DMS 273 (cell line): ENCODE results near the gene SKAP1.
A peak's percentile ranks its signal among the peaks of the same experiment; 100 is the strongest.
"Not testable (repeated sequence)": the region's sequence is repeated elsewhere in the genome, so short reads cannot be mapped to it uniquely, and the experiment has no call there.

Source experiments
- DNase-seq: peaks from one replicate; lab custom pipeline; 2025; ENCODE audit not compliant: unreplicated experiment; lab: John Stamatoyannopoulos, UW

Gene SKAP1

DNA sequence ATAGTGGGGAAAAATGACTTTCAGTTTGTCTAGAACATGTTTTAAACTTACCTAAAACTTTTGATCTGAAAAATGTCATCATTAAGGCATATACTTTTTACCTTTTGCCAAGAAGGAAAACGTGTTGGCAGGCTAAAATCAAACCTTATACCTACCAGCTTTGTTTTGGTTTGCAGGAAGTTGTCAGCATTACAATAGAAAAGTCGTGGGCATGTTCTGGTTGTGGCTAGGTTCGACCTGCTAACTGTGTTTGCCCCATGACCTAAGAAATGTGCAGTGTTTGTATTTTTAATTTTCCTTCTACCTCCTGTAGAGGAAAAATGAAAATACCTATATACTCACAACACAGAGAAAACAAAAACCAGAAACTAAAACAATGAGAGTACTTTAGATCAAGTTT lies 13.0 kb downstream of the SKAP1 start:
- DNase-seq = no peak

DNA sequence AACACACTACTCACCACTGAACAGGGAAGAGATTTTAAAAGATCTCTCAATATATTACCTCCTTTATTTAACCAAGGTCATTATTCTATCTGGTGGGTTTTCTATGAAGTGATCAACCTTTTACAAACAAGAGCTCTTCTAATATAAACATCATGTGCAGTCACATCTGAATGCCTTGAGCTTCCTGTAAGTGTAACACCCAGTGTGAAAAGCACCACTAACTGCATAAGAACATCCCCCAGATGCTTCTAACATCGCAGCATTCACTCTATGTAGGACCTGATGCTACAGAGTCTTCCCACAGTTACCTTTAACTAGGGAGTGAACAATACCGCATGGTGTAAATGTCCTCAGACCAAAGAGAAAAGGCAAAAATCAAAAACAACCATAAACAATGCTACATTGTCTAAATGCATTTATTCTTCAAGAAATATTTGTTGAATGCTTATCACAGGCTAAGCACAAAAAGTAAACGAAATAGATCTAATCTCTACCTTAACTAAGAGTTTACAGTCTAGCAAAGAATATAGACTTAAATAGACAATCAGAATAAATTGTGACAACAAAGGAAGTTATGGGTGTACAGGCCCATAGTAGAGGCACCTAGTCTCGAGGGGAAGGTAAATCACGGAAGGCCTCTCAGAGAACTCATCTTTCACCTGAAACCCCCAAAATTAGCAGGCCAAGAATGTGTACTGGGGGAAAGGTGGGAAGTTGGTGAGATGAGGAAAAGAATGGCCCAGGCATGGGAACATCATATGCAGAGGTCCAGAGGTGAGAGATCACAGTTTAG lies 16.2 kb downstream of the SKAP1 start:
- DNase-seq = no peak

DNA sequence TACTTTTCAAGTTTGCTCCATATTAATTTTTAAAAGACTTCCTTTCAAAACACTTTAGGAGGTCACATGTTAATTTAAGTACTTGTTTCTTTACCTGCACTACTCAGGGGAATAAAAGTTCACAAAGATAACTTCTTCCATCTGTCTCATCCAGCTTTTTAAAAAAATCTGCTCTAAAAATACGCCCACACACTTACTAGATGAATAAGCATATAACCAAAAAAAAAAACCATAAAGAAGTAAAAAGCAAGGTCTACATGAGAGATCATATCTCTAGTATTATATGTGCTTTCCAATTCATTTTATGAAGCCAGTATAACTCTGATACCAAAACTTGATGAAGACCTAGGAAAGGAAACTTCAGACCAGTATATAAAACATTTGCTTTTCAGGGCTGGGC lies 17.2 kb downstream of the SKAP1 start:
- DNase-seq = no peak

DNA sequence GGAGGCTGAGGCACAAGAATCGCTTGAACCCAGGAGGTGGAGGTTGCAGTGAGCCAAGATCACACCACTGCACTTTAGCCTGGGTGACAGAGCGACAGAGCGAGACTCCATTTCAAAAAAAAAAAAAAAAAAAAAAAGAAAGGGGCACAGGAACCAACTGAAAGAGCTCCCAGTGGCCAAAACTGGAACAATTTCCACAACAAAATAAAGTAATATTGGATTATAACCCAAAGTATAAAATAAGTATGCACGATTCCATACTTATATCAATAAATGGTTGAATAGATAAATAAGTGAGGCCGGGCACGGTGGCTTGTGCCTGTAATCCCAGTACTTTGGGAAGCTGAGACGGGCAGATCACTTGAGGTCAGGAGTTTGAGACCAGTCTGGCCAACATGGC lies 19.2 kb downstream of the SKAP1 start:
- DNase-seq = not testable (repeated sequence)

DNA sequence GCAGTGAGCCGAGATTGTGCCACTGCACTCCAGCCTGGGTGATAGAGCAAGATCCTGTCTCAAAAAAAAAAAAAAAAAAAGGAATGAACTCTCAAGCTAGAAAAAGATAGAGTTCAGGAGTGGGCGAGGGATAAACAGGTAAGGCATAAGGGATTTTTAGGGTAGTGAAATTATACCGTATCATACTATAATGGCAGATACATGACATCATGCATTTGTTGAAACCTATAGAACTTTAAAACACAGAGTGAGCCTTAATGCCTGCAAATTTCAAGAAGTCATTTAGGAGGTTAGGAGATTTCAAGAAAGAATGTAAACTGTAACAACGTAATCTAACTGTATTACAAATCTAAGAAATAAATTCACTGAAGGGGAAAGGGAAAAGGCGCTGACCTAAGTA lies 20.4 kb downstream of the SKAP1 start:
- no peak for DNase-seq

DNA sequence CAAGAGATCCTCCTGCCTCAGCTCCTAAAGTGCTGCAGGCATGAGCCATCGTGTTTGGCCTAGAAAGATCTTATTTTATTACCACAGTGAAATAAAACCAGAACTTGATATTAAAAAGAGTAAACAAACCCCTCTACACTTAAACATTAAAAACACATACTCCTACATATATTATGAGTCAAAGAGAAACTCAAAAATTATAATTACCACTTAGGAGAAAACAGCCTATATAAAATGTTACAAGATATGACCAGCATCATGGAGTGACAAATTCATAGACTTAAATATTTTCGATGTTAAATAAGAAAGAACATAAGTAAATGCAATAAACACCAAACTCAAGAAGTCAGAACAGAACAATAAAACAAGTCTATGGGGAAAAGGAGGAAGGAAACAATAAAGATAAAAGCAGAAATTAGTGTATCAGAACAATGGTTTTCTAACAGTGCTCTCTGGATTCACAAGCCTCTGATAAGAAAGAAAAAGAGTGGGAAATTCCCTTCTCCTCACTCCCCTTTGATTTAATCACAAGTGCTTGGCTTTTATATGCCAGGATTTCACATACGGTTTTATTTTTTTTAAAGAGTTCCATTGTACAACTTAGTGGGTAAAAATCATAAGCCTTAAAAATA lies 23.0 kb downstream of the SKAP1 start:
- no peak for DNase-seq

DNA sequence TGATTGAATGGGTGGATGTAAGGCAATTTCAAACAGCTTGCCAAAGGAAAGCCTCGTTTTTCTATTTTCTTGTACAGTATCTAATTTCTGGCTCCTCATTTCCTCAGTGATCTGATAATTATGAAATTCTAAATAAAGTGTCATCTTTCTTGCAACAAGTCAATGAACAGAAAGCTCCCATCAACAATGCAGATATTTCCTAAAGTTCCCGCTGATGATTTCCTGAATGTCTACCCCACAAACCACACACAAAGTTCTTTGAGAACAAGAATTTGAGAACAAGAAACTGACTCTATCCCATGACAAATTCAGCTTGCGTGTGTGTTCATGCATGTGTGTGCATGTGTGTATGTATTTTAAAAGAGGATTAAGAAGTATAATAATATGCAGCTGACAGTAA lies 35.2 kb downstream of the SKAP1 start:
- no peak for DNase-seq

DNA sequence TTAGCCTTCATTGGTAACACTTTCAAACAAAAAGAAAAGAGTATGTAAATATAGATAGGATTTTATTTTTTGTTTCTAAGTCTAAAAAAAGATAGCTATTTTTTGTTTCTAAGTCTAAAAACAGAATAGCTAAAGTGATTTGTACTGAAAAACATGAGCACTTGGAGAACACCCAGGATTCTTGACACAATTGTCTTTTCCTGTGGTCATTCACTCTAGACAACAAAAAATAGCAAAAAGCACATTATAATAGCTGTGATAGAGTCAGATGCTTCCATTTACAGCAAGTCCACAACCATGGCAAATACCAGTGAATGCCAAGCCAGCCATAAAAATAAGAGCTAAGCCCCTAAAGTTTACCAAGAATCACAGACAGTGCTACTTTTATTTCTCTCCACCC lies 36.7 kb downstream of the SKAP1 start:
- no peak for DNase-seq

DNA sequence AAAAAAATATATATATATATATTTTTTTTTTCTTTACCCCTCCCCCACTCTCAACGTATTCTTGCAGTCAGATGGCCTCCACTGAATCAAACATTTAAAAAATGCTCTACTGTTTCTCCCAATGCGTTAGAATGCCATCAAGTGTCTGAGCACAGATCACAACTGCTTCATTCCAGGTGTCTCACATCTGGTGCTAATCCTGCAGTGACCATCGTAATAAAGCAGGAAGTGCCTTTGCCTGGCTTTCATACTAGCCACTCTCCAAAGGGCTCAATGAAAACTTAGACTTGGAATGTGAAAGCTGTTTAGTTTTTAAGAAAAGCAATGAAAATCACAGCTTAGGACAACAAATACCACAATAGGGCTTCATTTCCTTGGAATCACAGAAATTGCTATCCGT lies 37.2 kb downstream of the SKAP1 start:
- DNase-seq = no peak

DNA sequence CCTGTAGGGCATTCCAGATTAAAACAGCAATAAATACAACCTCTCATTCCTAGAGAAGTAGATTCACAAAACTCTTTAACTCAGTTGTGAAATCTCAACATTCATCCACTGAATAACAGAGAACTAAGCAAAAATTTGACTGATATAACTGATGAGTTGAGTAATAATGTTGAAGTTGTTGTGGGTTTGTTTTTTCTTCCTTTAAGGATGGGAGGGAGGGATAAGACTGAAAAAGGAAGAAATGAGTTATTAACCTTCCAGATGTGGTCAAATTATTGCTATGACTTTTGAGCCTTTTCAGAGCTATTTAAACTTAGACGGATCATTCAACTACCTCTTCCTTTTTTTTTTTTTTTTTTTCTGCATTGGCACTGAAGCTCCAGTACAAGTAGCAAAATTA lies 38.6 kb downstream of the SKAP1 start:
- no peak for DNase-seq

DNA sequence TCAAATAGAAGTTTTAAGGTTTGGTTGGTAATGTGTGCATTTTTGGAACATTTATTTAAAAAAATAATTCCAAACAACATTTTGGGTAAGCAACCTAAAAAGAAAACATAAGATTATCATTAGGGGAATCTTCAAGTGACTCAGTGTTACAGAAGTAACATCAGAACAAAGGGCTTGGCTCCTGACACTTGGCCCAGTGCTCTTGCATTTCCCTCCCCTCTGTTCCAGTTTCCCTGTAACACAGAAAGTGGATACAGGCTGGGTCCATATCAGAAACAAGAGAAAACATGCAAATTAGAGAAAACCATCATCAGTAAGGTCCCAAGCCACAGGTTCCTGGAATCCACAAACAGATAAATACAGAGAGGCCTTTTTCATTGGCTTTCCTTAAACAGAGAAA lies 40.1 kb downstream of the SKAP1 start:
- no peak for DNase-seq

DNA sequence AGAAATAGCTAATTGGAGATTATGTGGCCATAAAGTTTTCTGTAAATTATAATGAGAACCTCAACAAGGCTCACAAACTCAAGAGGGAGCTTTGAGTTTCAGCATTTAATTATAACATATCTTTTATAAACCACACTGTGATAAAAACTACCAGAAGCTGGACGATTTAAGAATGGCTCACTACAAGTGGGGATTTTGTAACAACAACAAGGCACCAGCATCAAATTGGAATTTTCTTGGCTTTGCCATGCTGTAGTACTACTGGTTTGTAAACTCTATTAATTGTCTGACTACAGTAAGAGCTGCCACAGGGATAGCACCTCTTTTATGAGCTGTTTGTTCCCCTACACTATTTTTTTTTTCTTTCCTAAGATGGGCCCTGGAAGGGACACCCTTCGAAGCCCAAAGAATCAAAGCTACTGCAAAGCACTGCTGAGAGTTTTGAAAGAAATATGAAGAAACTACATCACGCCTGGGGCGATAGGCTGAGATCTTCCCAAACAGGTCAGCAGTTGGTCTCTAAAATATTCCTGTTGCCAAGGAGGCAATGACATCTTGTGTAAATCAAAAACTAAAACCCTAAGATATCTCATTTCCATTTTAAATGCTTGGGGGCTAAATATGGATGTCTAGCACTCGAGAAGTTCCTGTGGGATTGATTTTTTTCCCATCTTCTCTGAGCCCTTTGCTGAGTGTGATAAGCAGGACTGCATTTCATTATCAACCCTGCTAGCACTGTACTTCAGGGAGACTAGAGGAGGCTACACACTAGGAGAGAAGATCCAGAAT lies 40.9 kb downstream of the SKAP1 start:
- no peak for DNase-seq

DNA sequence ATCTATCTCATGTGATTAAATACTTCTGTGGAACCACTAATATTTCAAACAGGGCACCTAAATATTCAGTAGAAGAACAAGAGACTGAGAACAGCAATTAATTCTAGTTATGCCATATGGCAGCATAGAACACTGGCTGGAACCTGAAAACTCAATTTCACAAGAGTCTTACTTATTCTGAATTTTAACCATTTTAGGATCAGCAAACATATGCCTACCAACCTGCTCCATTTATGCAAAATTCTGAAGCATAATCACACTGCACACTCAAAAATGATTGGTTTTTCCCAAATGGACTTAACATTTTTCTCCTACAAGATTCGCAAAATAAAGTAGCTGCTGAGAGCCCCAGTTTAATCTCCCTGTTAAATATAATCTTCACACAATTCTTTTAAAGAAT lies 43.2 kb downstream of the SKAP1 start:
- no peak for DNase-seq

DNA sequence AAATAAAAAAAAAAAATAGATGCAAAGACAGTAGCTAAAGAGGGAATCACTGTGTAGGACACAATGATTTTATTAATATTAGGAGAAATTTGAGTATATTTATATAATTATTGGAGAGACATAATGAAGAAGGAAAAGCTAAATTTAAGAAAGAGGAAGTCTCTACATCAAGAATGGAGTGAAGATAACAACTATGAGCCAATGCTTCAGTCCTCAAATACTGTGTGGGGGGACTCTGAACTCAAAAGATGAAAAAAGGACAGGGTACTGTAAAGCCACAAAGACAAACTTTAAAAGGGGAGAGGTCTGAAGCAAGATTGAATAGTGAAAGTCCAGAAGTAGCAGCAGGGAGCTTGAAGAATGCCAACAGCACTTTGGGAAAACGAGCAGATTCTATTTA lies 44.7 kb downstream of the SKAP1 start:
- DNase-seq = no peak

DNA sequence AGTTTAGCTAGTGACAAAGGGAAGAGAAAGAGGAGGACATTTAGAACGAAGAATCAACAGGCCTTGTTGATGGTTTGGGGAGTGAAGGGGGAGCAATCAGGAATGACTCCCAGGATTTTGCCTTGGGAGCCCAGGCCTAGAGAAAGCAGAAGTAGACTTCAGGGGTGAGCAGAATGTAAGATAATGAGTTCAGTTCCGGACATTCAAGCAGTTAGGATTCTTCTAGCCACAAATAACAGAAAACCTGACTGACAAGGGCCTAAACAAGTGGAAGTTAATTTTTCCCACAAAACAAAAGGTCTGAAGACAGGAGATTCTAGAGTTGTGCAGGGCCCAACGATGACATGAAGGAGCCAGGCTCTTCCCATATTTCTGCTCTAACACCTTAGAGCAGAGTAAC lies 45.9 kb downstream of the SKAP1 start:
- no peak for DNase-seq

DNA sequence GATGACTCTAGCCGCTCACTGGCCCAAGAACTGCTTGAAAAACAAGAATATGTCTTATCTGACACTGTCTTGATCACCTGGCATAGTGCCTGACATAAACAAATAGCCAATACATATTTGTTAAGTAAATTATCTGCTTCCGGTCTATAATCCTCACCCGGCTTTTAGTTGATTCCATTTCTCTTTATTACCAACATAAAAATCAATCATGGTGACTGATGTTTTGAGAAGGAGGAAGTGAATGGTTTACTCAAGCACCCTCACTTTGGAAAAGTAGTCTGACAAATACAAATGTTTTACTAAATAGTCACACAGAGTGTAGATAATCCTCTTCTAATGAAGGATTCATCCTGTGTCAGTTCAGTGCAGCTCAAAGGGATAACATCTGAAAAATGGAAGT lies 47.0 kb downstream of the SKAP1 start:
- no peak for DNase-seq

DNA sequence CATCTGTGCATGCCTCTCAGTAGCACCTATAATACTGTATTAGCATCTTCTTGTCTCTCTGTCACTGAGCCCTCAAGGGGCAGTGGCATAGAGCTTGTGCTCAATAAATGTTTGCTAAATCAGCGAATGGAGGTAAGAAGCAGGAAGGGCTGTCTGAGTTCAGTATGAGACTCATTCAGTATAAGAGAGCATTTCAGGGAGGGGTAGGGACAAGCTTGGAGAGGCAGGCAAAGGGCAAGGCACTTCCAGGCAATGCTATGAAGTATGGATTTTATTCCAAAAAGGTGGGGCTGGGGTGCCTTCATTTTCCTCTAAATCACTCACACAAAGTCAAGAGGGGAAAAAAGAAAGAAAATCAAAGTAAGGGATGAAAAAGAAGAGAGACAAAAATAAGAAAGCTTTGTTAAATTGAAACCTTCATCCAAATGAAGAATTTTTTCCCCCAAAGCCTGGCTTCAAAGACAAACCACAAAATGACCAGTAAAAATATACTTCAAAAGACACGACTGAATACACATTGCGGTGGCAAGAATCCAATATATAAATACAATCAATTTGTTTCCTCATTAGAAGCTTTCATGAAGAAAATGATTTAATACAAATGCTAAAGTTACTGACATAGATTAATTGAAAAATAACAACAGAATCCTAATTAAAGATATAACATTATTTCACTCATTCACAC lies 51.2 kb downstream of the SKAP1 start:
- no peak for DNase-seq

DNA sequence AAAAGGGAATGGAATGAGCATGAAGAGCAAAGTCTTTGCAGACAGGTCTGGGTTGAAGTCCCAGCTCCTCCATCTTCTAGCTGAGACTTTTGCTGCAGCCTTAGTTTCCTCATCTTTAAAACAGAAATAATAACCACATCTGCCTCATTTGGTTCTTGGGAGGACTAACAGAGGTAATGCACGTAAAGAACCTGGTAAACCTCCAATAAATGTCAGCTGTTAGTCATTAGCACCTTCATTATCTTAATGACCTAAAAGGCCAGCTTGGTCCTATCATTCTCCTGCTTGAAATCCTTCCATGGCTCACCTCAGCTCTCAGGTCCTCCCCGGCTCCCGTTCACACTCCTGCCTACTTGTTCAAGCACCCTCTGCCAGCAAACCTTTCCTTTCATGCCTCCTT lies 51.8 kb downstream of the SKAP1 start:
- DNase-seq = no peak

DNA sequence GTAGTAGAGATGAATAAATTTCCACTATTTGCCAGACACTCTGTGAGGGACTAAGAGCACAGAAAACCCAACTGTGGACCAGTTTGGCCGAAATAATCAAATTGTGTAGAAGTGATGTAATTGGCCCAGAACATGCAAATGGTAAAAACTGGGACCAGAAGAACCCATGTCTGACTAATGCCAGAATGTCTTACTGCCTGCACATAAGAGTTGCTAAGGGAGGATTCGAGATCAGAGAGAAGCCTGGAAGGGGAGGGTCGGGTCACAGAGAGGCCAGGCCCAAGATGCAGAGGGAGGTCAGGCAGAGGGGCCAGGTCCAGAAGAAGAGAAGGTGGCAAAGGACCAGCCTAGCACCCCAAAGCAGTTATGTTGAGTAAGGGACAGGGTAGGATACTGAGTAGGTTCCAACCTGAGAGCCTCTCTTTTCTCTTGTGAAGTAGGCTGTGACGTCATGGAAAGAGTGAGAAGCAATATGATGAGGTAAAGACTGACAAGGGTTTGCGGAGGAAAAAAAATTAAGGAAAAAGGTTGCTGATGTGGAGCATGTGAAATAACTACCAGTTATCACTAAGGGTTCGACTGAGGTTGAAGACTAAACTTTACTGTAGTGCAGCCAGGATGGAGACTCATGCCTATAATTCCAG lies 53.2 kb downstream of the SKAP1 start:
- no peak for DNase-seq

DNA sequence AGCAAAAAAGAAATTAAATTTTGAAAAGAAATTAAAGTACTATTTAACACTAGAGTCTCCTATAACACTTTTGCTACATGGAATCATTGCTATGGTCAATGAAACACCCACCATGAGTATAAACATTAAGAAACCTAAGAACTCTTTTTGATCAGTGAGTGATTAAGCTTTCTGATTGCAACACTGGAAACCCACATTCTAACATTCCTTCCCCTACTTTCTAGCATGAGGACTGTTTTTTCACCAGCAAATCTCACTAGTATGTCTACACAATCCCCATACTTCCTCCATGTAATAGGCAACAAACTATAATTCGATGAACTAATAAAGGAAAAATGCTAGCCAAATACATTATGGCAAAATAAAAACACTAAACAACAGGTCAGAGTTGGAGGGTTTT lies 54.7 kb downstream of the SKAP1 start:
- no peak for DNase-seq

DNA sequence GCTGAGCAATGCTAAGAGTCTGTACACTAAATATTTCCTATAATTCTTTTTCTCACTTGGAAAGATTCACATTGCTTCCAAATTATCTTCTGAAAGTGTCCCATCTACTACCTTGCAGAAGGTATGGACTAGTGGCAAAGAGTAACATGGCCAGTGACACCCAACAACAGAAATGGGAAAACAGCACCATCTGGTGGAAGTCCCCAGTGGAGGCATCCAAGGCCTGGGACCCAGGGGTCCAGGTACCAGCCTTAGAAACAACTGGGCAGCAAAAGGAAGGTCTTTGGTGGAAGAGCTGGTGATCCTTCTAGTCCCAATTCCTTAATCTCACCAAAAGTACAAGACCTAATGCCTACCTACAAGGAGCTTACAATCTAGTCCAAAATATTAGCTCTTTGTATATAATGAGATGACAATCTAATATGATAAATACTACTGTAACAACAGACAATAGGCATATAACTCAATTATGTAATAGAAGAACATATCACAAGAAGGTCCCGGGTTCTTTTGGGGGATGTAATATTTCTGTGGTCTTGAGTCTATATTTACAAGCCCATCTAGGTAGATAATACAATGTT lies 55.3 kb downstream of the SKAP1 start:
- DNase-seq = peak; percentile 65
